GM12878 (cell line): Measurements from ENCODE around the gene SRSF12. TPM values are rescaled to one million over a fixed set of nuclear protein-coding genes. Genes with fewer than 3 reads are reported as not detected.

Experiments
- ATAC-seq: fragments of 200-7000 bp; cut with Tn5 transposase; 3 replicates; pipeline ENCODE4 v1.9.1; 2020; ENCODE audit warnings: mild to moderate bottlenecking, moderate library complexity
- BruUV-seq: library from RNA; stranded (reverse); fragments of 400-500 nt; replicated peaks from 2 replicates; lab custom pipeline; 2021; lab: Mats Ljungman, UMichigan
- CTCF ChIA-PET: fragments of 300-600 bp; sonication (Branson Sonifier 250); formaldehyde crosslinking; extraction: SDS; loops from one replicate; lab custom pipeline; 2021; ENCODE audit warnings: inconsistent platforms; lab: Yijun Ruan, JAX
- POLR2A ChIA-PET: fragments of 350-600 bp; formaldehyde crosslinking; extraction: SDS; loops from one replicate; lab custom pipeline; 2021; ENCODE audit warnings: inconsistent platforms; lab: Charles Lee
- RAD21 ChIA-PET: fragments of 300-600 bp; sonication (Branson Sonifier 250); formaldehyde crosslinking; loops from one replicate; lab custom pipeline; 2023; ENCODE audit warnings: antibody characterized with exemption; ENCODE audit not compliant: unreplicated experiment; lab: Charles Lee
- SMC1A ChIA-PET: fragments of 300-600 bp; sonication (Branson Sonifier 250); formaldehyde crosslinking; loops from one replicate; lab custom pipeline; 2023; ENCODE audit not compliant: unreplicated experiment, uncharacterized antibody; lab: Charles Lee
- DNase-seq: peaks from one replicate; pipeline ENCODE4 v3.0.0-alpha.2; 2011; ENCODE audit warnings: low read depth, low spot score
- FAIRE-seq: peaks from 3 replicates; lab custom pipeline; 2011; peaks lifted over from hg19 to GRCh38; lab: Jason Lieb, UNC
- H2AFZ ChIP-seq: 2 replicates; pipeline ENCODE4 v1.6.0; 2011; ENCODE audit warnings: low read depth, low read length, control low read depth; ENCODE audit not compliant: control insufficient read depth
- H3K27ac ChIP-seq: 2 replicates; pipeline ENCODE4 v1.5.1; 2011; ENCODE audit warnings: control low read depth; ENCODE audit not compliant: control insufficient read depth, insufficient read depth
- H3K27me3 ChIP-seq, 2 experiments: replicated peaks in 1 of 2; 2 replicates each; pipeline versions ENCODE4 v1.6.0 to v1.6.1; 2011; ENCODE audit warnings: low read length in 1 of 2; ENCODE audit not compliant: control insufficient read depth in 2 of 2, insufficient read depth in 2 of 2
- H3K36me3 ChIP-seq, 2 experiments: 2 replicates each; pipeline ENCODE4 v1.5.1; 2011; ENCODE audit warnings: low read length in 1 of 2; ENCODE audit not compliant: control insufficient read depth in 2 of 2, insufficient read depth in 2 of 2
- H3K4me1 ChIP-seq: 2 replicates; pipeline ENCODE4 v1.6.1; 2011; ENCODE audit warnings: mild to moderate bottlenecking, low read length, moderate library complexity, mixed read lengths; ENCODE audit not compliant: control insufficient read depth, insufficient read depth
- H3K4me2 ChIP-seq: 2 replicates; pipeline ENCODE4 v1.6.0; 2011; ENCODE audit warnings: control low read depth; ENCODE audit not compliant: control insufficient read depth, insufficient read depth
- H3K4me3 ChIP-seq: fragments of 200-600 bp; sonication (generic); 2 replicates; pipeline ENCODE4 v1.5.1; 2016
- H3K79me2 ChIP-seq: 2 replicates; pipeline ENCODE4 v1.6.0; 2011; ENCODE audit warnings: low read length; ENCODE audit not compliant: control insufficient read depth, insufficient read depth
- H3K9ac ChIP-seq: 2 replicates; pipeline ENCODE4 v1.8.0; 2011; ENCODE audit warnings: low read length, control low read depth, mixed read lengths; ENCODE audit not compliant: control insufficient read depth, insufficient read depth
- H3K9me3 ChIP-seq: replicated peaks from 3 replicates; pipeline ENCODE4 v1.5.1; 2011; ENCODE audit warnings: mild to moderate bottlenecking, low read length; ENCODE audit not compliant: control insufficient read depth, insufficient read depth
- H4K20me1 ChIP-seq: 2 replicates; pipeline ENCODE4 v1.6.0; 2011; ENCODE audit not compliant: control insufficient read depth, insufficient read depth
- BCL11A ChIP-seq: IDR thresholded peaks from 2 replicates; pipeline ENCODE4 v1.6.1; 2011; ENCODE audit warnings: low read depth, low read length
- CBX5 ChIP-seq: sonication (generic); IDR thresholded peaks from 2 replicates; pipeline ENCODE4 v1.6.1; 2016; ENCODE audit warnings: low read depth, moderate library complexity, mild to moderate bottlenecking, inconsistent platforms
- FOXM1 ChIP-seq: IDR thresholded peaks from 2 replicates; pipeline ENCODE4 v1.6.1; 2012; ENCODE audit warnings: low read depth, mild to moderate bottlenecking, inconsistent platforms, low read length, moderate library complexity
- HDAC2 ChIP-seq: fragments of 200-600 bp; sonication (generic); IDR thresholded peaks from 2 replicates; pipeline ENCODE4 v1.6.1; 2017
- IKZF1 ChIP-seq: fragments of 450-650 bp; conservative IDR thresholded peaks from 2 replicates; pipeline ENCODE4 v1.6.1; 2017; ENCODE audit warnings: antibody characterized with exemption, mild to moderate bottlenecking
- IKZF2 ChIP-seq, 2 experiments: fragments of 450-650 bp; IDR thresholded peaks; 2 replicates each; pipeline ENCODE4 v1.6.1; 2017; ENCODE audit warnings: mild to moderate bottlenecking in 2 of 2, moderate library complexity in 2 of 2
- MEF2B ChIP-seq: fragments of 450-650 bp; IDR thresholded peaks from 2 replicates; pipeline ENCODE4 v1.6.1; 2018; ENCODE audit warnings: mild to moderate bottlenecking, moderate library complexity; ENCODE audit not compliant: partially characterized antibody, poor library complexity, severe bottlenecking
- NFIC ChIP-seq: IDR thresholded peaks from 2 replicates; pipeline ENCODE4 v1.6.1; 2012; ENCODE audit warnings: low read depth, mild to moderate bottlenecking, inconsistent platforms, low read length, moderate library complexity
- NR2C2 ChIP-seq: IDR thresholded peaks from 2 replicates; pipeline ENCODE4 v1.6.1; 2011; ENCODE audit warnings: borderline replicate concordance, low read depth; ENCODE audit not compliant: control insufficient read depth, insufficient read length
- NR2F1 ChIP-seq: fragments of 450-650 bp; conservative IDR thresholded peaks from 2 replicates; pipeline ENCODE4 v1.6.1; 2017; ENCODE audit warnings: mild to moderate bottlenecking
- RAD51 ChIP-seq: fragments of 450-650 bp; IDR thresholded peaks from 2 replicates; pipeline ENCODE4 v1.6.1; 2016; ENCODE audit warnings: moderate library complexity, mild to moderate bottlenecking, inconsistent platforms
- SP1 ChIP-seq: IDR thresholded peaks from one replicate; pipeline ENCODE4 v1.6.1; 2011; ENCODE audit warnings: low read depth, low read length
- SUZ12 ChIP-seq: fragments of 200-600 bp; sonication (generic); IDR thresholded peaks from one replicate; pipeline ENCODE4 v1.6.1; 2018; ENCODE audit warnings: antibody characterized with exemption, mild to moderate bottlenecking; ENCODE audit not compliant: unreplicated experiment
- TARDBP ChIP-seq: IDR thresholded peaks from 2 replicates; pipeline ENCODE4 v1.6.1; 2016; ENCODE audit warnings: borderline replicate concordance
- ZZZ3 ChIP-seq: IDR thresholded peaks from 2 replicates; pipeline ENCODE4 v1.6.1; 2011; ENCODE audit warnings: low read depth; ENCODE audit not compliant: control insufficient read depth, insufficient read length
- in situ Hi-C: fragments of 300-500 bp; cut with MboI; formaldehyde crosslinking; loops from 9 replicates; pipeline ENCODE4 v1.14.3; 2018; ENCODE audit warnings: mixed read lengths
- intact Hi-C: fragments of 100-400 bp; cut with micrococcal nuclease; formaldehyde crosslinking; loops from one replicate; pipeline ENCODE4 v1.14.2; 2022; ENCODE audit not compliant: unreplicated experiment
- polyA plus RNA-seq, 11 experiments: library from polyadenylated mRNA; depleted of rRNA in 4 of 11; unstranded in 6 of 11; stranded (reverse) in 5 of 11; fragments of >200 nt; fragmentation: Nextera tagmentation in 4 of 11; fragmentation: Illumina TruSeq in 1 of 11; extraction: Ambion mirVana in 4 of 11; extraction: Trizol in 1 of 11; gene quantifications; 1 replicate in 1 of 11; 2 replicates in 10 of 11; pipeline versions ENCODE4 v1.2.1 to v1.2.3, GENCODE V29; 2011 to 2016; ENCODE audit warnings: inconsistent platforms in 2 of 11, missing spikeins in 2 of 11, low read depth in 1 of 11
- total RNA-seq, 4 experiments: library from RNA; depleted of rRNA in 3 of 4; stranded (reverse); fragments of >200 nt in 3 of 4; fragmentation: Illumina TruSeq in 1 of 4; extraction: Trizol in 1 of 4; gene quantifications; 2 replicates each; pipeline versions ENCODE4 v1.2.1 to v1.2.3, GENCODE V29; 2013 to 2021
- TF ChIP-seq, protein P1 (sequence below): IDR thresholded peaks from 2 replicates; pipeline ENCODE4 v1.6.1; 2011; ENCODE audit warnings: low read depth, mild to moderate bottlenecking, low read length, moderate library complexity, borderline replicate concordance; ENCODE audit errors: extremely low read depth
- TF ChIP-seq, protein P2 (sequence below): fragments of 150-350 bp; IDR thresholded peaks from 2 replicates; pipeline ENCODE4 v1.6.1; 2014; ENCODE audit warnings: mild to moderate bottlenecking, low read depth, low read length
- TF ChIP-seq, protein P3 (sequence below): IDR thresholded peaks from 2 replicates; pipeline ENCODE4 v1.6.1; 2012; ENCODE audit warnings: improper control_type of control experiment, low read depth, low read length; ENCODE audit not compliant: insufficient replicate concordance

Gene SRSF12
- total and polyA plus RNA-seq, 10 of the 15 experiments (the other 5 are each of a cell fraction or from before 2014, with no cell fraction given): 0.03 to 0.23 TPM; not detected in 8

DNA sequence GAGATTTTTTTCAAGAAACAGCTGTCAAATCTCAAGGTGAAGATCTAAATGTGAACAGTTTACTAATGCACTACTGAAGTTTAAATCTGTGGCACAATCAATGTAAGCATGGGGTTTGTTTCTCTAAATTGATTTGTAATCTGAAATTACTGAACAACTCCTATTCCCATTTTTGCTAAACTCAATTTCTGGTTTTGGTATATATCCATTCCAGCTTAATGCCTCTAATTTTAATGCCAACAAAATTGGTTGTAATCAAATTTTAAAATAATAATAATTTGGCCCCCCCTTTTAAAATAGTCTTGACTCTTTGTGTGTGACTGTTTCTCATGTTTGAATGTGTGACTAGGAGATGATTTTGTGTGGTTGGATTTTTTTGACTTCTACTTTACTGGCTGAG lies 33.3 kb downstream of the SRSF12 start:
- FAIRE-seq (no peak), ATAC-seq (no peak), DNase-seq (no peak)
- Histone ChIP-seq H3K9ac (no peak overlapping the region), H3K79me2 (peaks cover 46% of the 10 kb centered on the region), H4K20me1 (peaks cover 3% of the 10 kb centered on the region; the same call in 1 of the 2 replicates), H3K4me2 (peak overlapping the region; percentile 45), H2AFZ (no peak overlapping the region), H3K4me1 (no peaks in the 10 kb centered on the region), H3K27ac (no peak overlapping the region), H3K36me3 (peaks cover 3 to 16% of the 10 kb centered on the region in 2 experiments), H3K4me3 (peak overlapping the region; percentile 92; the same call in 1 of the 2 replicates), H3K27me3 (no peaks in the 10 kb centered on the region), H3K9me3 (no peaks in the 10 kb centered on the region)
- ChIA-PET POLR2A (interaction anchor here (1.3 to 1.4 kb wide), 2 partner anchors 15 to 60 kb away, joined by 3 to 6 read pairs; no protein-coding TSS in a partner anchor), RAD21 (interaction anchor here (2.4 kb wide), 1 partner anchor 61 kb away, joined by 8 read pairs; the partner anchor contains the start of gene PM20D2), SMC1A (interaction anchor here (1.7 to 2.2 kb wide), 4 partner anchors 10 to 553 kb away, joined by 3 to 8 read pairs (median 6); no protein-coding TSS in a partner anchor), CTCF (no interaction called here)
- intact Hi-C loops (no loop called here), in situ Hi-C loops (no loop called here)
- no TSS peak for BruUV-seq
- TF ChIP-seq NR2F1: no peak
- no peak for TF ChIP-seq ZZZ3
- no peak for TF ChIP-seq NR2C2
- TF ChIP-seq SP1: no peak
- TF ChIP-seq, protein P1, sequence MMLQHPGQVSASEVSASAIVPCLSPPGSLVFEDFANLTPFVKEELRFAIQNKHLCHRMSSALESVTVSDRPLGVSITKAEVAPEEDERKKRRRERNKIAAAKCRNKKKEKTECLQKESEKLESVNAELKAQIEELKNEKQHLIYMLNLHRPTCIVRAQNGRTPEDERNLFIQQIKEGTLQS: no peak
- TF ChIP-seq IKZF1: no peak
- TF ChIP-seq BCL11A: no peak
- no peak for TF ChIP-seq NFIC
- no peak for TF ChIP-seq IKZF2 (IDR thresholded peaks at IDR 0.05)
- TF ChIP-seq CBX5: no peak
- TF ChIP-seq, protein P2, sequence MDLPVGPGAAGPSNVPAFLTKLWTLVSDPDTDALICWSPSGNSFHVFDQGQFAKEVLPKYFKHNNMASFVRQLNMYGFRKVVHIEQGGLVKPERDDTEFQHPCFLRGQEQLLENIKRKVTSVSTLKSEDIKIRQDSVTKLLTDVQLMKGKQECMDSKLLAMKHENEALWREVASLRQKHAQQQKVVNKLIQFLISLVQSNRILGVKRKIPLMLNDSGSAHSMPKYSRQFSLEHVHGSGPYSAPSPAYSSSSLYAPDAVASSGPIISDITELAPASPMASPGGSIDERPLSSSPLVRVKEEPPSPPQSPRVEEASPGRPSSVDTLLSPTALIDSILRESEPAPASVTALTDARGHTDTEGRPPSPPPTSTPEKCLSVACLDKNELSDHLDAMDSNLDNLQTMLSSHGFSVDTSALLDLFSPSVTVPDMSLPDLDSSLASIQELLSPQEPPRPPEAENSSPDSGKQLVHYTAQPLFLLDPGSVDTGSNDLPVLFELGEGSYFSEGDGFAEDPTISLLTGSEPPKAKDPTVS: no peak
- no peak for TF ChIP-seq RAD51
- TF ChIP-seq MEF2B: no peak
- TF ChIP-seq FOXM1: no peak
- no peak for TF ChIP-seq TARDBP
- TF ChIP-seq SUZ12: no peak
- TF ChIP-seq, protein P3, sequence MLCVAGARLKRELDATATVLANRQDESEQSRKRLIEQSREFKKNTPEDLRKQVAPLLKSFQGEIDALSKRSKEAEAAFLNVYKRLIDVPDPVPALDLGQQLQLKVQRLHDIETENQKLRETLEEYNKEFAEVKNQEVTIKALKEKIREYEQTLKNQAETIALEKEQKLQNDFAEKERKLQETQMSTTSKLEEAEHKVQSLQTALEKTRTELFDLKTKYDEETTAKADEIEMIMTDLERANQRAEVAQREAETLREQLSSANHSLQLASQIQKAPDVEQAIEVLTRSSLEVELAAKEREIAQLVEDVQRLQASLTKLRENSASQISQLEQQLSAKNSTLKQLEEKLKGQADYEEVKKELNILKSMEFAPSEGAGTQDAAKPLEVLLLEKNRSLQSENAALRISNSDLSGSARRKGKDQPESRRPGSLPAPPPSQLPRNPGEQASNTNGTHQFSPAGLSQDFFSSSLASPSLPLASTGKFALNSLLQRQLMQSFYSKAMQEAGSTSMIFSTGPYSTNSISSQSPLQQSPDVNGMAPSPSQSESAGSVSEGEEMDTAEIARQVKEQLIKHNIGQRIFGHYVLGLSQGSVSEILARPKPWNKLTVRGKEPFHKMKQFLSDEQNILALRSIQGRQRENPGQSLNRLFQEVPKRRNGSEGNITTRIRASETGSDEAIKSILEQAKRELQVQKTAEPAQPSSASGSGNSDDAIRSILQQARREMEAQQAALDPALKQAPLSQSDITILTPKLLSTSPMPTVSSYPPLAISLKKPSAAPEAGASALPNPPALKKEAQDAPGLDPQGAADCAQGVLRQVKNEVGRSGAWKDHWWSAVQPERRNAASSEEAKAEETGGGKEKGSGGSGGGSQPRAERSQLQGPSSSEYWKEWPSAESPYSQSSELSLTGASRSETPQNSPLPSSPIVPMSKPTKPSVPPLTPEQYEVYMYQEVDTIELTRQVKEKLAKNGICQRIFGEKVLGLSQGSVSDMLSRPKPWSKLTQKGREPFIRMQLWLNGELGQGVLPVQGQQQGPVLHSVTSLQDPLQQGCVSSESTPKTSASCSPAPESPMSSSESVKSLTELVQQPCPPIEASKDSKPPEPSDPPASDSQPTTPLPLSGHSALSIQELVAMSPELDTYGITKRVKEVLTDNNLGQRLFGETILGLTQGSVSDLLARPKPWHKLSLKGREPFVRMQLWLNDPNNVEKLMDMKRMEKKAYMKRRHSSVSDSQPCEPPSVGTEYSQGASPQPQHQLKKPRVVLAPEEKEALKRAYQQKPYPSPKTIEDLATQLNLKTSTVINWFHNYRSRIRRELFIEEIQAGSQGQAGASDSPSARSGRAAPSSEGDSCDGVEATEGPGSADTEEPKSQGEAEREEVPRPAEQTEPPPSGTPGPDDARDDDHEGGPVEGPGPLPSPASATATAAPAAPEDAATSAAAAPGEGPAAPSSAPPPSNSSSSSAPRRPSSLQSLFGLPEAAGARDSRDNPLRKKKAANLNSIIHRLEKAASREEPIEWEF: no peak
- no peak for TF ChIP-seq HDAC2
